T-helper 2 cell (primary cell): ENCODE results near the gene DIABLO.
"Not testable (repeated sequence)": the region's sequence is repeated elsewhere in the genome, so short reads cannot be mapped to it uniquely, and the experiment has no call there.

ENCODE experiments used
- DNase-seq, 5 experiments: peaks; one replicate each; pipeline versions ENCODE4 v3.0.0 to v3.0.0-alpha.2; 2012 to 2022
- total RNA-seq, 2 donors: gene quantifications; one replicate each; lab custom pipeline; 2026; lab: John Stamatoyannopoulos, UW

The DIABLO gene
- 43.0 to 47.4 reads per million in 2 donors for total RNA-seq

DNA sequence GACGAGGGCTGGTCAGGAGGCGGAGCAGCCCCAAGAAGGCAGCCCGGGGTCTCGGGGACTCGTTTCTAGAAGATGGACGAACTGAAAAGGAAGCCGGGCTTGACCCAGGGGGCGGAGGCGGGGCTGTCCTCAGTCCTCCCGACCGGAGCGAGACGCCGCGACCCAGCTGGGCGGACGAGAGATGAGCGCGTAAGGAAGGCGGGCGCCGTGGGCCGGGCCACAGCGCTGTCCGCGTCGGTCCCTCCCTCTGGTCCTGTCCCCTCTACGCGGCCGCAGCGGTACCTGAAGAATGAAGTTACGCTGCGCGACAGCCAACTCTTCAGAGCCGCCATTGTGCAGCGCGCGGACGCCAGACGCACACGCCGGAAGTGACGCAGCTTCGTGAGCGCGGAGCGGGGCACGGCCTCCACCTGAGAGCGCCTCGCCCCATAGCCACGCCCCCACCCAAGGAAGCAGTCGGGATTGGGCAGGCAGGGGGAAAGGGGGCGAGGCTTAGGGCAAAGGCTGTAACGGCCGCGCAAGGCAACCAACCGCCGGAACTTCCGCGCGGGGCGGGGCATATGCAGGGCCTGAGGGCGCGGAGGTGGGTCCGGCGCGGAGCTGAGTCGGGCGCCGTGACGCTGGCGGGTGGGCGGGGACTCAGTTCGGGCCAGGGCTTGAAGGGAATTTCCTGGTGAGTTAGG is at the start of gene DIABLO:
TSS of gene DIABLO (minus strand) at position 370 of the 683 bp plus-strand sequence. CDS start at position 332, 38 bp downstream.
- peak; percentile 100 for DNase-seq

DNA sequence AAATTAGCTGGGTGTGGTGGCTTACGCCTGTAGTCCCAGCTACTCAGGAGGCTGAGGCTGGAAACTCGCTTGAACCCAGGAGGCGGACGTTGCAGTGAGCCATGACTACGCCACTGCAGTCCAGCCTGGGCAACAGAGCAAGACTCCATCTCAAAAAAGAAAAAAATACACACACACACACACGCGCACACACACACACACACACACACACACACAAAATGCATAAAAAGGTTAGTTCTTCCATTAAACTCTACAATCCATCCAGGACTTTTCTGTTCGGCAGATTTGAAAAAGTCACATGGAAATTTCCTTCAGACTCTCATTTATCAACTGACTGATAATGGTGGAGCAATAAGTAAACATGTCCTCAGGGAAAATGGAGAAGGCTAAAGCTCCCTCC is 49.6 kb upstream of the DIABLO start:
- DNase-seq, result no peak

DNA sequence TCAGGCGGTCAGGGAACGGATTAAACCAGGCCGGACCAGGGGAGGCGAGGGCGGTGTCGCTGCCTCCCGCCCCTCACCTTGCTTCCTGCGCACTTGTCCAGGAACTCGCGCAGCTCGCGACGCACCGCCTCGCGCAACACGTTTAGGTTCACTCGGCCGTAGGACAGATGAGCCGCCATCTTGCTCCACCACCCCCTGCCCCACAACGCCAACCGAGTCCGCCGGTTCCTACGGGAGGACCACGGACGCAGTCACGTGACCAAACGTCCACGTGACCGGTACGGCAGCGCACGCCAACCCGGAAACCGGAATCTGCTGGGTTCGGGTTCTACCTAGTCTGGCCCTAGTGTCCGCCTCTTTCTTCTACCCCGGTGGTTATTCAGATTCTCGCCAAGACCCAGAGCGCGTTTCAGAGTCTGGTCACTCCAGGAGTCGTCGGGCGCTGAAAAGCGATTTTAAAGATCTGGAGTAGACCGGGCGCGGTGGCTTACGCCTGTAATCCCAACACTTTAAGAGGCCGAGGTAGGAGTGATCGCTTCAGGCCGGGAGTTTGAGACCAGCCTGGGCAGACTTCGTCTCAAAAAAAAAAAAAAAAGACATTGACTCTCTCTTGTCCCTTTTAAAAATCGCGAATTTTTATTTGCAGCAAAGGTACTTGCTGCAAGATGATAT is 40.5 kb upstream of the DIABLO start, which contains the start of gene VPS33A:
TSS of gene VPS33A (minus strand) at position 265 of the 672 bp plus-strand sequence. CDS start at position 179, 86 bp downstream.
- DNase-seq, result peak; percentile 84 to 99 (median 89)

DNA sequence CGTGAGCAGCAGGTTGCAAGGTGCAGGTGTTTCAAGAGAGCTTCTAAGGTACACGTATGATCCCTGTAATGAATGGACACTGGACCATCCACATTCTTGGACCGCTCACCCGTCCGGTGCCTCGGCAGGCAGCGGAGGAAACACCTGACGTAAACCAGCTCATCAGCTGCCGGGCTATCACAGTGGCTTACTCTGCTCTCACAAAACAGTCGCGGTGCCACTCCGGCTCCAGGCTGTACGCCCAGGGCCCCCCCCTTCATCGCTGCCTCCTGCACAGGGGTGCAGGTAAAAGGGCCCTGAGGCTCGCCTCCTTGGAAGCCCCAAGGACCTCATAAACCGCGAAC is 40.0 kb upstream of the DIABLO start:
- DNase-seq, result peak in 1 of 5 experiments; percentile 71

DNA sequence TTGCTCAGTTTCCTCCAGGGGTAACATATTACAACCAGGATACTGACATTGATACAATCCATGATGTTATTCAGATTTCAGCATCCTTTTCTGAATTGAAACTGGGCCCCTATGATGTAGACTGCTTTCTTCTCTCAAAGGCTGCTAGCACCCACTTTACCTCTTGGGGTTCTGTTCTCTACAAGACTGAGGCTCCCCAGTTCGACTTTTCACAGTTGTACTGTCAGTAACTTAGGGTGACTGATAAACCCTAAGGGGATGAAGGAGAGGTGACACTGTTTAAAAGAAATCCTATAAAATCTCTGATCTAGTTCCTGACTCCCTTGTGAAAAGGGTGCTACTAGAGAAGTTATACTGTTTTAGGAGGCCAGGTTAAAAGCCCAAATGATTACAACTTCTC is 39.6 kb upstream of the DIABLO start:
- peak in 2 of 5 experiments; percentile 13 to 56 for DNase-seq

DNA sequence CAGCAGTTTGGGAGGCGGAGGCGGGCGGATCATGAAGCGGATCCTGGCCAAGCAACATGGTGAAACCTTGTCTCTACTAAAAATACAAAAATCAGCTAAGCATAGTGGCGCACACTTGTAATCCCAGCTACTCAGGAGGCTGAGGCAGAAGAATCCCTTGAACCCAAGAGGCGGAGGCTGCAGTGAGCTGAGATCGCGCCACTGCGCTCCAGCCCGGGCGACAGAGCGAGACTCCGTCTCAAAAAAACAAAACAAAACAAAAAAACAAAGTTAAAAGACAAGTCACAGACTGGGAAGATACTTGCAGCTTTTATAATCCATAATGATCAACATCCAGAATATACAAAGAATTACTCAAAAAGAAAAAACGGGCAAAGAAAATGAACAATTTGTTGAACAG is 34.9 kb upstream of the DIABLO start:
- DNase-seq, result not testable (repeated sequence)

DNA sequence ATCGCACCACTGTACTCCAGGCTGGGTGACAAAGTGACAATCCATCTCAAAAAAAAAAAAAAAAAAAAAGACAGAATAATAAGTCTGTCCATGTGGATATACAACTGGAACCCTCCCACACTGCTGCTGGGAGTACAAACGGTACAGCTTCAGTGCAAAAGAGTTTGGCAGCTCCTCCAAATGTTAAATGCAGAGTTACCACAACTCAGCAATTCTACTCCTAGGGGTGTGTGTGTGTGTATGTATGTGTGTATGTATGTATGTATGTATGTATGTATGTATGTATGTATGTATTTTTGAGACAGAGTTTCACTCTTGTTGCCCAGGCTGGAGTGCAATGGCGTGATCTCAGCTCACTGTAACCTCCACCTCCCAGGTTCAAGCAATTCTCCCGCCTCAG is 33.1 kb upstream of the DIABLO start:
- DNase-seq, result not testable (repeated sequence)

DNA sequence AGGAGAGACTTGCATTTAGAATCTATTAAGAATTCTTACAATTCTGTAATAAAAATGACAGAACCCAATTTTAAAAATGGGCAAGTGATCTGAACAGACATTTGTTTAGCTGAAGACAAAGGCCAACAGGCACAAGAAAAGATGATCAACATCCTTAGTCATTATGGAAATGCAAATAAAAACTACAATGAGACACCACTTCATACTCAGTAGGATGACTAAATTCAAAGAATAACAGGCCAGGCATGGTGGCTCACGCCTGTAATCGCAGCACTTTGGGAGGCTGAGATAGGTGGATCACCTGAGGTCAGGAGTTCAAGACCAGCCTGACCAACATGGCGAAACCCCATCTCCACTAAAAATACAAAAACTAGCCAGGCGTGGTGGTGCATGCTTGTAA is 32.6 kb upstream of the DIABLO start:
- not testable (repeated sequence) for DNase-seq

DNA sequence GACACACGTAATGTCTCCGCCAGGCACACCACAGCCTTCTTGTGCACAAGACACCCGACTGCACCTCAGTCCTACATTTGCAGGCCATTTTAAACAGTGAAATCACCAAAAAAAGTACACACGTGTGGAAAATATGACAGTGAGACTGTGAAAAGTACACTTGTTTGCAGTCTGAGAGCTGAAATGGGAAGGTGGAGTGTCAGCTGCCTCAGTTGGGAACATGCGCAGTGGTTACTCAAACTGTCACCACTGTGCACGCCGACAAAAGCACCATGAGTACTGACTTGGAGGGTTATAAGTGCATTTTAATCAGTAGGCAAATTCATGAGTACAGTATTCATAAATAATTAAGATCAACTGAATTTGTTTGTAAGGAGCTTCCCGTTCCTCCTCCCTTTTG is 24.7 kb upstream of the DIABLO start:
- DNase-seq, result no peak

DNA sequence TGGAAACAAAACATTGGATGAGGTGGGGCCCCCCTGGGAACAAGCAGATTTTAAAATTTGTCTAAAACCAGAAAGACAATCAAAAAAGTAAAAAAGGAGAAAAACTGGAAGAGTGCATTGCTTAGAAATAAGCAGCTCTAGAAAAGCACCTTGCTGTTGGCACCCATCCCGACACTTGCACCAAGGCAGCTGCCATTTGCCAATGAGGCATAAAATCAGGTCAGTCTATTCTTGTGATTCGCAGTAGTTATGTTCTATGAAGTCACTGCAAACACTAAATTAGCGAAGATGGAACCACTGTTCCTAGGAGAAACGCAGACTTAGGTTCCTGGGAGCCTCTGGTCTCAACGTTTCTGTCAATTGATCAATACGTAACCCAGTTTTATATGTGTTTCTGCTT is 24.2 kb upstream of the DIABLO start:
- no peak for DNase-seq

DNA sequence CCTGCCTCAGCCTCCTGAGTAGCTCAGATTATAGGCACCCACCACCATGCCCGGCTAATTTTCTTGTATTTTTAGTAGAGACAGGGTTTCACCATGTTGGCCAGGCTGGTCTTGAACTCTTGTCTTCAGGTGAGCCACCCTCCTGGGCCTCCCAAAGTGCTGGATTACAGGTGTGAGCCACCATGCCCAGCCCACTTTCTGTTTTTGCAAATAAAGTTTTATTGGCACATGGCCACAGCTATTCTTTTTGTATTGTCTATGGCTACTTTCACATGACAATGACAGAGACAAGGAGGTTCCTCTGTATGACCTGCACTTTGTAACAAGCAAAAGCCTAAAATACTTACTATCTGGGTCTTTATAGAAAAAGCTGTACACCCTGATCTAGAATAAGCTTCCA is 19.7 kb upstream of the DIABLO start:
- DNase-seq, result peak in 1 of 5 experiments; percentile 67

DNA sequence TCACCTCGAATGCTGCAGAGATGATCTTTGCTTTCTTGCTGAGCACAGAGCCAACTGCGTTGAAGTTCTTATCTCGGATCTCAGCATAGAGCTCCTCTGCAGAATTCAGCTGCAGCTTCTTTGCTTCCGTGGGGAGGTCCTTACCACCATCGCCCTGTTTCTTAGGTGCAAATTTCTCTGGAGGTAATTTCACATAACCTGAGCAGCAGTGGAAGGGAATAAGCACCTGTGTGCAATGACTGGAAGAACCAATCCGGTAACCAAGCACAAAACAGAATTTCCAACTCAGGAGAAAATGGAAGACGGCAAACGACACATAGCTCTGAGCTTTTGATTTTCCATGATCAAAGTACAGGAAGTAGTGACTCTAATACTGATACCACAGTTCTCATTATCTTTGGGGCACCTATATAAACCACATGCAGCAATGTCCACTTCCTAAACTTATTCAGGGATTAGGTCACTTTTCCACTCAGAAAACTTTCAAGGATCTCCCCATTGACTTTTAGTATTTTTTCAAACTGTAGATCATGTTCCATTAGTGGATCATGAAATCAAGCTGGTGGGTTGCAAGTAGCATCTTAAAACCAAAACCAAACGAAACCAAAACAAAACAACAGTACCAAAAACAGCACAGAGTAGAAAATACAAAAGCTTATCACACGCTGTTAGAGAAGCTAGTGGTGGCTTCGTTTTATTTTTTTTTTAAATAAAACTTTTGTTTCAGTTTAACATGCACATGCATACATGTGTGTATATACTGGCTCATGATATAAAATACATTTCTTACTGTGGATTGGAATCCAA is 18.9 kb upstream of the DIABLO start:
- DNase-seq, result peak in 3 of 5 experiments; percentile 9 to 92 (median 48)

DNA sequence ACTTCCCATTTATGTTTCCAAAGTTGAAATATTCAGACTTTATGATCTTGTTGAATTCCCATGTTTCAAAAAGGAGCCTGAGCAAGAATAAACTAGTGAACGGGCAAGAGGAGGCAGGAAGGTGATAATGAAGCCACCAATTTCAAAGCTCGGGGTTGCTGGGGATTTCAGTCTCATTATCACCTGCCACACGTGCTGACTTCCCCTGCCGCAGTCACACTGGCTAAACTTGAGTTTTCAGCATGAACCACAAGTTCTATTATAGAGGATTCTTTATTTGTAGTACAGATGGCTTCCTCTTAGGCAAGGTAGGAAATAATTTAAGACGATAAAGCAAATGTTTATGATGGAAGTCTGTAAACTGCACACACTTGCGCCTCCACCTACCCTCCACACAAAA is 18.1 kb upstream of the DIABLO start:
- DNase-seq, result peak in 2 of 5 experiments; percentile 13 to 83

DNA sequence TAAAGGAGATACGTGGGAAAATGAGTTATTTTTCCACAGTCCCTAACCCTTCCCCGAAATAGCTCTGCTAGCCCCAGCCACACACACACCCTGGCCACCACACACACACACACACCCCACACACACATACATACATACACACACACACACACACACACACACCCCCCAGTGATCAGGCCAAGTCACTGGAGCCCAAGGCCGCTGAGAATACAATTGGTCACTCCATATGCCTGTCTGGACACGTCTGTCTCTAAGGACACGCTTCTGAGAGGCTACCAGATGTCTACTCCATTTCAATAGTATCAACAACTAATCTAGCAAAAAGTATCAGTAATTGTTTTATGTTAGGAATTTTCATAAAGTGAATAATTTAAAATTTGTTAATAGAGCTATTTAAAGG is 13.0 kb upstream of the DIABLO start:
- no peak for DNase-seq

DNA sequence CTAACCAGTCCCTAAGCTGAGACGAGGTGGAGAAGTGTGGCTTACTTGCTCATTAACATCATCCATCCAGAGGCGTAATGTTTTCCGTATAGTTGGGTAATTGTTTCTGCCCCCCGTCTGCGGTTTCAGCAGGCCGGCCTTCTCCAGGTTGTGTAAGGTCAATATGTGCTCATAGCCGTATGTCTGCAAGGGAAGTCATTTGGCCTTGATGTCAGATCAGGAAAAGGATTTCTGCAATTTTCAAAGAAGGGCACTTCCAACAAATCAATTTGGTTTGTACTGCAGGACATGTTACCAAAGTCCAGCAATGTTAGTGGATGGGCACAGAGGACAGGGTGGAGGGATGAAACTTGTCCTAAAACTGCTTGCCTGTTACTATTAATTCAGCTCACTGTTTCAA is 9.9 kb upstream of the DIABLO start:
- no peak for DNase-seq

DNA sequence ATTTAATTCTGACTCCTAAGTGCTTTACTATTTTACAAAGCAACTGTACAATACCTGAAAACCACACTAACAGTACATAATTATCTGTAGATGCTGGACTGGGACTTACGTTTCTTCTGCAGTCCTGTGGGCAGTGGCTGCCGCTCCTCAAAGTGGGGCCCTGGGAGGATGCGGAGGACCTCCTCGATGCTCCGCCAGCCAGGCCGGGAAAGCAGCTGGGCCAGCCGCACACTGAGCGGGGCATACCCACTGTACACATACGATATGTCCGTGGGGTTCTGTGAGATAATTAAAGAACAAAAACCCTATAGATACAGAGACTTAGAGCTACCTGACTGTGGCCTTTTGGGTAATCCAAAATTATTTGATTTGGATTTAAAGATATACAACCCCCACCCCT is 6.8 kb upstream of the DIABLO start:
- DNase-seq, result no peak

DNA sequence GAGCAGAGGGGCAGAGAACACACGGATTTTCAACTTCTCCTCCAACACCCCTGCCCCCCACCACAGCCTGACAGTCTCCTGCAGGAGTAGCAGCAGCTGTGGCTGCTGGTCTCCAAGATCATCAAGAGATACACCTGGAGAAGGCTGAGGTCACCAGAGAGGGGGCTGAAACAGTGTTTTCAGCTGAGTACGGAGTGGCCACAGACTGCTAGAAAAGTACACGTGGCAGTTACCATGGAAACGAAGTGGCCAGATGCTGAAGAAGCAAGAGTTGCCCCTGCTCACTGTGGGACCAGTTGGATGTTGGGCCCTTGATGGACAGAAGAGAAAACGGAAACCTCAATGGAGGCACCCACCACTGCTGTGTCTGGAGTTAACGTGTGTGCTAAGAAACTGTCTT is 4.9 kb upstream of the DIABLO start:
- DNase-seq, result no peak

DNA sequence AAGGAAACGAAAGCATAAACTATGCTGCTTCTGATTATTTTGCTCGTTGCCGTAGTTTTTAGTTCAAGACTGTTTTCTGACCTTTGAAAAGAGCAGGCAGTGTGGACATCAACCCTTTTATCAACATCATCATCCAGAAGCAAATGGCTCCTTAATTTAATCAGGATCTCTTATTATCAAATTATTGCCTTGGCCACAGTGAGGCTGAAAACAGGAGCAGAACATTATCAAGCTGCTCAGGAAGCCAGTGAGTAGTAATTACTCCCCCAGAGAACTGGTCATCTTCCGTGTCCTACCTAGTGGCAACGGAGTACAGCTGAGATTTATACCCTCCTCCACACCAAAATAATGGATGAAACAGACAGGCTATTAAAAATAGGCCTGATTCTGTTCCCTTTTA is 2.2 kb upstream of the DIABLO start:
- no peak for DNase-seq

DNA sequence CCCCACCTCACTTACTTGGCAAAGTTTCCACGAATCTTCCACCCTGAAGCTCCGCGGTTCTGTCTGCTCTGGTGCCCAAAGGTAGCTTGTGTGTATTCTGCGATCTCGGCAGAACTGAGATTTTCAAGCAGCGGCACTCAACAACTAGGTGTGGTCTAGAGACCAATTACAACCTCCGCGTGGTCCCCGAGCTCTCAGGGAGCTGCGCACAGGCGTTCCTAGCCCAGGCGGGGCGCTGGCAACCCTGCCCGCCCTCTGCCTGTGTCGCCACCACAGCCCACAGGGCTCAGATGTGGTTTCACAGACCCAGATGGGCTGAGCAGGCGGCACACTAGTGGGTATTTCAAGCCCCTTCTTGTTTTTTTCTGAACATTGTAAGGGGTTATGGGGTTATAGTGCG is 1.5 kb upstream of the DIABLO start:
- peak in 4 of 5 experiments; percentile 18 to 93 (median 68) for DNase-seq

DNA sequence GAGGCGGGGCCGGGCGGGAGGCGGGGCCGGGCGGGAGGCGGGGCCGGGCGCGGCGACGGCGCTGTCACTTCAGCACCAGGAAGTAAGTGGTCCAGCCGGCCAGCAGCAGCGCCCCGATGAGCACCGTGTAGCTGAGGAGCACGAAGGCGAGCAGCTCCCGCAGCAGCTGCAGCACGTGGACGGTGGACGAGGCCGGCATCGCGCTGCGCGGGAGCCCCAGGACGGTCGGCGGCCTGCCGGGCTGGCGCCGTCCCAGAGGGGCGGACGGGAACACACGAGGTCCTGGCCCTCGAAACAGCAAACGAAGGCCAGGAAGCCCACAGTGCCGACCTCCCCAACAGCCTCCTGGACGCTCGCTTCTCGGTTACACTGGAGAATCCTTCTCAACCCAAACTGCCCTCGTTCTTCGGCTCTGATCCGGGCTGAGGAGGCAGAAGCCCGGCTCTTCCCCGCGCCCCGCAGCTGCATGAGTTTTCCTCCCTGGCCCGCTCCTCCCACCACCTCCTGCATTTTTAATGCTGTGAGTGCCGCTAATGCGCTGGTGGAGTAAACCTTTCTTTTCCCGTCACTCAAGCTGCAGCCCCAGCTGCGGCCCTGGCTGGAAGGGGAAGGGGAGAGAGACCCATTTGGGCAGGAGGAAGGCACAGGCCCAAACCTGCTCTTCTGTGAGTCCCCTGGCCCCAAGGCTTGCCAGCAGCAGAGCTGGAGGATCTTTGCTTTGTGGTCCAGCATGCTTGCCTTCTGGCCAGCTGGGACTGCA is 694 bp upstream of the DIABLO start:
- DNase-seq, result no peak

DNA sequence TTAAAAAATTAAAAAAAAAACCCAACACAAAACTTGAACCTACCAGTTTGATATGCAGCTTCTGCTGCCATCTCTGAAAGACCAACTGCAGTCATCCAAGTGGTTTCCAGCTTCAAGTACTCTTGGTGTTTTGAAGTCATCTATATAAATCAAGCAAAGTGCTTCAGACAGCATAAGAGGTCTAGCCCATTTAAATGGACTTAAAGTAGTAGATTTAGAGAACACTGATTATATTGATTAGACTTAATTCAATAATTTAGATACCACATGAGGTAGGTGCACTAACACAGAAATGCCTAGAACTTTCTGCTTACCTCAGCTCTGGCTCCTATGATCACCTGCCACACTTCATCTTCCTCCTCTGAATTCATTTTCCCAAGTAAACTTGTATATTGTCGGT is 9.4 kb downstream of the DIABLO start:
- no peak for DNase-seq

DNA sequence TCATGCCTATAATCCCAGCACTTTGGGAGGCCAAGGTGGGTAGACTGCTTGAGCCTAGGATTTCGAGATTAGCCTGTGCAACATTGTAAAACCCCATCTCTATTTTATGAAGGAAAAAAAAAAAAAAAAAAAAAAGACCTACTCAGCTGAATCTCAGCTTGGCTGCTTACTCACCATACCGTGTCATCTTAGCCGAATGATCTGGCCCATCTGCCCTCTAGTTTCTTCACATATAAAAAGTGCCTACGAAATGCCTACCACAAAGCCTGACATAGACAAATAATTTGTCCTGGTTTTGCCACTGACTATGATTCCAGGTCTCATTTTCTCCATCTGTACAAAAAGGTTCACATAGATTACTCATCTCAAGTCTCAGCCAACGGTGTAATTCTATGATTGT is 10.1 kb downstream of the DIABLO start:
- no peak for DNase-seq
